Measurements from ENCODE around the gene TOR1AIP2. TPM values are rescaled to one million over a fixed set of nuclear protein-coding genes. Genes with fewer than 3 reads are reported as not detected.

The TOR1AIP2 gene
- total RNA-seq, 1 experiment from 2014 or later, result 73.9 TPM

DNA sequence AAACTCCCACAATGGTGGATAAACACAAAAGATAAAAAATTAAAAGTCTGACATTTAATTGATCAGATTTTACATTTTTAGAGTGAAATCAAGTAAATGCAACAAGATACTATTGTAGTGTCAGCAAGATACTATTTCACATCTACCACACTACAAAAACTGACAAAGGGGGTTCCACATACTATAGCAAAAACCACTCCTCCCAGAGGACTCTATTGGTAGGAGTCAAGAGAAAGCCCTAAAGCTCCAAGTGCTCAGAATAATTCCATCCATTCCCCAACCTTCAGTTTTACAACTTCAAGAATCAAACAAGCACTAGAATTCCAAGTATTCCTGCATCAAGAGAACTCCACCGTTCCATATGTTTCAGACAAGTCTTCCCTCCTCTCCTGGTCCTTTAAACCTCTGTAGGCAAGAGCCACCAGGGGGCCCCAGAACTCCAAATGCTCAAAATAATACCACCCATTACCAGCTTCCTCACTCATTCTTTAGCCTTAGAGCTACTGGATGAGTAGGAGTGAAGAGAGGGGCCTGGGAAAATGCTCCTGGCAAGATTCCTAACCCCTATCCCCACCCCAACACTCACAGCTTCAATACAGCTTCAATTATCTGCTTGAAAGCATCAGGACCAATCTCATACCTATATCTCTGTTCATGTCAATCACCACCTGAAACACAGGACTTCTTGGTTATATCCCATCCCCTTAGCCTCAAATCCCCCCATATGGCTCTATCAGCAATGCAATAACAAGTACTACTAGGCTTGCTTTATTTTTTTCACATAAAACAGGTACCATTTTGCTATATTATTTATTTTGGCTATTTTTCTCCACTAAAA lies 9.9 kb downstream of the TOR1AIP2 start:
- no peaks in the 10 kb centered on the region for H3K9me3 ChIP-seq (ENCODE audit: control insufficient read depth, low read depth, low read length)
- H2BK15ac ChIP-seq (ENCODE audit: low read depth, low read length), result no peak overlapping the region
- no peaks in the 10 kb centered on the region for H3K79me1 ChIP-seq (ENCODE audit: insufficient read depth, low read depth, low read length, poor library complexity, severe bottlenecking)
- H3K27ac ChIP-seq (ENCODE audit: insufficient read length, low read depth, low read length), result no peak overlapping the region
- H3K4me1 Mint-ChIP-seq, result peaks cover 5 to 6% of the 10 kb centered on the region in 2 experiments; a peak in 3 of 4 replicates
- H2BK12ac ChIP-seq (ENCODE audit: insufficient read length, low read depth, low read length), result no peak overlapping the region
- H3K56ac ChIP-seq (ENCODE audit: insufficient read length, low read depth, low read length), result no peak overlapping the region
- H3K27ac Mint-ChIP-seq, result peak overlapping the region in 1 of 3 experiments; percentile 48; a peak in 1 of 7 replicates
- H4K5ac ChIP-seq (ENCODE audit: insufficient read length, low read depth, low read length), result no peak overlapping the region
- H2BK5ac ChIP-seq (ENCODE audit: insufficient read length, low read length), result no peak overlapping the region
- peak; percentile 69 for DNase-seq
- no peak overlapping the region for H2BK120ac ChIP-seq (ENCODE audit: low read depth, low read length, poor library complexity, severe bottlenecking)
- H3K4ac ChIP-seq (ENCODE audit: low read depth, low read length), result no peak overlapping the region
- H2AK5ac ChIP-seq (ENCODE audit: insufficient read length, low read length), result no peak overlapping the region
- H4K91ac ChIP-seq (ENCODE audit: insufficient read length, low read depth, low read length), result no peak overlapping the region
- TF ChIP-seq CTCF (conservative IDR thresholded peaks at IDR 0.05), result peak; percentile 77
- H3K9me3 Mint-ChIP-seq, result no peaks in the 10 kb centered on the region
- no peaks in the 10 kb centered on the region for H4K20me1 ChIP-seq (ENCODE audit: control insufficient read depth, insufficient read depth, insufficient read length)
- no CpG with 5 or more reads among the region's 1 CpG for WGBS (ENCODE audit: extremely low coverage, insufficient read length, low lambda C conversion rate)
- no peak overlapping the region for H3K9ac ChIP-seq (ENCODE audit: extremely low read depth, insufficient read length, low read length)
- no peak overlapping the region for H2AFZ ChIP-seq (ENCODE audit: low read length)
- no peak overlapping the region for H3K23ac ChIP-seq (ENCODE audit: insufficient read length, low read depth, low read length)
- H4K8ac ChIP-seq (replicated peaks; ENCODE audit: insufficient read length, low read depth, low read length), result no peak overlapping the region
- H3K36me3 Mint-ChIP-seq (ENCODE audit: insufficient read depth in 1 of 3, low read depth in 3 of 3), result peaks cover 17 to 48% (median 47%) of the 10 kb centered on the region in 3 experiments; a peak in 6 of 7 replicates
- no peak overlapping the region for H3K4me3 Mint-ChIP-seq
- H3K4me2 ChIP-seq (ENCODE audit: insufficient read depth, insufficient read length, low read length), result no peak overlapping the region
- H3K27me3 Mint-ChIP-seq (ENCODE audit: low read depth), result no peaks in the 10 kb centered on the region
- H3K18ac ChIP-seq (ENCODE audit: insufficient read length, low read depth, low read length), result no peak overlapping the region
- H3K23me2 ChIP-seq (ENCODE audit: insufficient read length, low read depth, low read length, poor library complexity, severe bottlenecking), result no peaks in the 10 kb centered on the region
- no peaks in the 10 kb centered on the region for H3K4me1 ChIP-seq (ENCODE audit: insufficient read depth, low read length)
- no peak overlapping the region for H2BK20ac ChIP-seq (ENCODE audit: low read depth, low read length, poor library complexity, severe bottlenecking)
- H3T11ph ChIP-seq (ENCODE audit: low read length), result no peak overlapping the region
- H3K79me2 ChIP-seq (ENCODE audit: insufficient read depth, low read length), result peaks cover 4% of the 10 kb centered on the region; the same call in 1 of the 2 replicates
- no peak overlapping the region for H3K14ac ChIP-seq (ENCODE audit: insufficient read depth, low read length)
- H3K27me3 ChIP-seq (ENCODE audit: insufficient read depth, low read length), result no peaks in the 10 kb centered on the region

Data from H9 (cell line).